CD4-positive, CD25-positive, alpha-beta regulatory T cell (primary cell): ENCODE results near the gene LFNG. TPM values are rescaled to one million over a fixed set of nuclear protein-coding genes. Genes with fewer than 3 reads are reported as not detected.

Experiments used
- ATAC-seq, 2 donors: fragments of 150-1000 bp; cut with Tn5 transposase; one replicate each; pipeline ENCODE4 v1.10.0; 2021; ENCODE audit warnings: low read depth in 2 of 2, moderate number of reproducible peaks in 2 of 2, moderate library complexity in 1 of 2
- DNase-seq, 3 donors: peaks; one replicate each; pipeline versions ENCODE4 v3.0.0 to v3.0.0-alpha.2; 2012 to 2022; ENCODE audit warnings: mixed read lengths in 1 of 3
- H3K27ac ChIP-seq: one replicate; pipeline ENCODE4 v1.7.0; 2013; ENCODE audit warnings: mild to moderate bottlenecking, low read length; ENCODE audit not compliant: insufficient read depth, poor library complexity, severe bottlenecking
- H3K27me3 ChIP-seq: one replicate; pipeline ENCODE4 v1.7.0; 2013; ENCODE audit warnings: low read length; ENCODE audit not compliant: control insufficient read depth, insufficient read depth
- H3K36me3 ChIP-seq: one replicate; pipeline ENCODE4 v1.7.0; 2013; ENCODE audit warnings: mild to moderate bottlenecking, low read length, moderate library complexity; ENCODE audit not compliant: control insufficient read depth, insufficient read depth
- H3K4me1 ChIP-seq: 2 replicates; pipeline ENCODE4 v1.7.0; 2013; ENCODE audit warnings: mild to moderate bottlenecking, low read length; ENCODE audit not compliant: insufficient read depth, control insufficient read depth, poor library complexity, severe bottlenecking
- H3K4me3 ChIP-seq: one replicate; pipeline ENCODE4 v1.7.0; 2013; ENCODE audit warnings: low read depth, mild to moderate bottlenecking, low read length, moderate library complexity
- H3K9me3 ChIP-seq, 2 experiments: 1 replicate in 1 of 2; 2 replicates in 1 of 2; pipeline ENCODE4 v1.7.0; 2013; ENCODE audit warnings: low read length in 2 of 2, mild to moderate bottlenecking in 1 of 2, moderate library complexity in 1 of 2; ENCODE audit not compliant: control insufficient read depth in 2 of 2
- H3K27ac Mint-ChIP-seq, 3 donors: one replicate each; pipeline ENCODE4 v1.8.0; 2020 to 2022; ENCODE audit warnings: mild to moderate bottlenecking in 3 of 3, mixed read lengths in 3 of 3, moderate library complexity in 2 of 3
- H3K27me3 Mint-ChIP-seq: one replicate; pipeline ENCODE4 v1.8.0; 2022; ENCODE audit warnings: mild to moderate bottlenecking, mixed read lengths
- H3K36me3 Mint-ChIP-seq: one replicate; pipeline ENCODE4 v1.8.0; 2020; ENCODE audit warnings: mixed read lengths
- H3K4me1 Mint-ChIP-seq, 4 donors: one replicate each; pipeline ENCODE4 v1.8.0; 2020 to 2022; ENCODE audit warnings: mixed read lengths in 4 of 4, mild to moderate bottlenecking in 1 of 4
- H3K4me3 Mint-ChIP-seq, 4 donors: one replicate each; pipeline ENCODE4 v1.8.0; 2020 to 2022; ENCODE audit warnings: mild to moderate bottlenecking in 4 of 4, mixed read lengths in 4 of 4, moderate library complexity in 3 of 4
- H3K9me3 Mint-ChIP-seq, 7 donors: one replicate each; pipeline ENCODE4 v1.8.0; 2020 to 2022; ENCODE audit warnings: mixed read lengths in 7 of 7, mild to moderate bottlenecking in 3 of 7, moderate library complexity in 2 of 7
- polyA plus RNA-seq, 4 donors: library from polyadenylated mRNA; unstranded; fragments of 300-500 nt; fragmentation: Illumina TruSeq; gene quantifications; one replicate each; pipeline ENCODE4 v1.2.3, GENCODE V29; 2021
- total RNA-seq: library from RNA; stranded (reverse); gene quantifications from one replicate; pipeline ENCODE4 v1.2.3, GENCODE V29; 2022

Gene LFNG
- total and polyA plus RNA-seq, 5 donors from 2014 or later, result 2.1 to 215 (median 3.3) TPM

DNA sequence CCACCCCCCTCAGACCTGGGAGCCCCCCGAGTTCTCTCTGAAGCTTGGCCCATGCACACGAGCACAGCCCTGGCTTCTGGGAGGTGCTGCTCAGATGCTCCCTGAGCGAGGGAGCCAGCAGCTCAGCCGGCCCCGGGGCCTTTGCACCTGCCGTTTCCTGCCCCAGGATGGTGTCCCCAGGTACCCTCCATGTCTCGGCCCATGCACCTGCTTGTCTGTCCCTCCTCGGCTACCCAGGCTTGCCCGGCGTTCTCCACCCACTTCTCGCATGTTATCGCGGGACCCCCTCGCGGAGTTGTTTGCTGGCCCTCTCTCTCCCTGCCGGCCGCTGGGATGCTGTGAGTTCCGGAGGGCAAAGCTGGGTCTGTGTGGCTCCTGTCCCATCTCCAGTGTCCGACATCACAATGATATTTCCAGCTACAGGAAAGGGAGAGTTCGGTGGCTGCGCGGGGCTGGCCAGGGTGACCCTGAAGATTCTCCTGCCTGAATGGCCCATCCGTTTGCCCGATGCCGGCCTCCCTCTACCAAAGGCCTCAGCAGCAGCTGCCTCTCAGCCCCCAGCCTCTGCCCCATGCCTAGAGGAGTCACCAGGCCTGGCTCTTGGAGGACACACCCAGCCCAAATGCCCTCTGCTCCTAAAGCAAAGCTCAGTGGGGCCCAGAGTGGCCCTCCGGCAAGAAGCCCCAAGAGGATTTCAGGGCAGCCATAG, 12.2 kb upstream of the LFNG start:
- H3K36me3 ChIP-seq, result no peaks in the 10 kb centered on the region
- H3K9me3 ChIP-seq, result no peaks in the 10 kb centered on the region
- peaks cover 4% of the 10 kb centered on the region for H3K27me3 Mint-ChIP-seq
- no peaks in the 10 kb centered on the region for H3K9me3 Mint-ChIP-seq
- peak overlapping the region in 2 of 3 donors; percentile 94 to 98 for H3K27ac Mint-ChIP-seq
- H3K27me3 ChIP-seq, result no peaks in the 10 kb centered on the region
- H3K27ac ChIP-seq, result peak overlapping the region; percentile 98
- peaks cover 0 to 42% (median 18%) of the 10 kb centered on the region in 4 donors for H3K4me1 Mint-ChIP-seq
- H3K36me3 Mint-ChIP-seq, result no peaks in the 10 kb centered on the region
- H3K4me1 ChIP-seq, result peaks cover 51% of the 10 kb centered on the region
- H3K4me3 ChIP-seq, result no peak overlapping the region
- ATAC-seq, result no peak
- no peak overlapping the region for H3K4me3 Mint-ChIP-seq
- no peak for DNase-seq

DNA sequence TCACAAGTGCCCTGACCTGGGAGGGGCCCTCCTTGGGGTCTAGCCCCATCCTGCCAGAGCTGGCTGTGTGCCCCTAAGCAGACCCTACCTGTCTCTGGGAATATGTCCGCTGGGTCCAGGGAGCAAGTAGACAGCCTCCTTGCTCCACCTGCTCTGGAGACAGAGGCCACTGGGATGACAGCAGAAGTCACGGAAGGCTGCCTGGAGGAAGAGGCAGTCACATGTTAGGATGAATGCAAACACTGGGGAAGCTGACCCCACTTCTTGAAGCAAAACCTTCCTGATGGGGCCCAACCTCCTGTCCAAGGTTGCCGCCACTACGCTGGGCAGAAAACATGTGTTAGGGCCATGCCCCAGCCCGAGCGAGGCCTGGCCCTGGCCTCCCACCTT, 11.7 kb upstream of the LFNG start:
- Histone ChIP-seq H3K4me1 (peaks cover 57% of the 10 kb centered on the region), H3K9me3 (no peaks in the 10 kb centered on the region), H3K4me3 (no peak overlapping the region), H3K27me3 (no peaks in the 10 kb centered on the region), H3K36me3 (no peaks in the 10 kb centered on the region), H3K27ac (peak overlapping the region; percentile 98)
- Mint-ChIP-seq H3K27ac (peak overlapping the region; percentile 94 to 98 (median 97)), H3K4me1 (peaks cover 0 to 42% (median 24%) of the 10 kb centered on the region in 4 donors), H3K36me3 (no peaks in the 10 kb centered on the region), H3K9me3 (no peaks in the 10 kb centered on the region), H3K4me3 (peak overlapping the region in 3 of 4 donors; percentile 87 to 93 (median 88)), H3K27me3 (peaks cover 4% of the 10 kb centered on the region)
- no peak for ATAC-seq
- no peak for DNase-seq

DNA sequence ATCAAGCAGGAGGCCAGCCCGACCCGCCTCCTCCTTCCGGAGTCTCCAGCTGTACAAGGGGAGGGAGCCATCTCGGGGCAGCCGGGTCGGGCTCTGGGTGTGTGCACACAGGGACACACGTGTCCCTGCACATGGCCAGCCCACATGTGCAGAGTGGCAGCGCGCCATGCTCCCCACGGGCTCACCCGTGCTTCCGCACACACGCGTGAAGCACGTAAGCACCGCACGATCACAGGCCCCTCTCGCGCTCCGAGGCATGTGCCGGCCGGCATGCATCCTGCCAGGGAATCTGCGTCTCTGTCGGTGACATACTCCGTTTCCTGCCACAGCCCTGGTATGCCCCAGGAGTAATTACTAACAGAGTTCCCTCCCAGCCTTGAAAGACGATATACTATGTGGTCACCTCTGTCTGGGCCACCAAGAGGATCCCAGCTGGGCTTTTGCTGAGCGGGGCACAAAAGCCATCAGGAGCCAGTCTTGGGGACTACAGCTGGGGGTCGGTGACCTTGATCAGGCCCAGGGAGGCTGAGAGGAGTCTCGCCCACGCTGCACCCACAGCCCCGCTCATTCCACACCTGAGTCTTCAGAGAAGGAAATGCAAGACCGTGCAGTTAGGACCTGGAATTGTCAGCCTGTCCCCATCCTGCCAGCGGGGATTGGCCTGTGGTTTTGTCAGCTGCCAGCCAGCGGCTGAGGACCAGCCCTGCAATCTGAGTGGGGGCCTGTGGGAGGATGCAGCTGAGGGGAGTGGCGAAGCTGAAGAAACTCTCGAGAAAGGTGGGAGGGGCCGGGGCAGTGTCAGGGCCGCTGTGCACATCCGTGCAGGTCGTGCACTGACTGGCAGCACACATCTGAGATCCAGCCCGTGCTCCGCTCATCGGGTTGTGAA, 11.0 kb upstream of the LFNG start:
- Histone ChIP-seq H3K9me3 (no peaks in the 10 kb centered on the region), H3K36me3 (no peaks in the 10 kb centered on the region), H3K4me1 (peaks cover 64% of the 10 kb centered on the region), H3K4me3 (peak overlapping the region; percentile 55), H3K27me3 (no peaks in the 10 kb centered on the region), H3K27ac (peak overlapping the region; percentile 98)
- H3K27me3 Mint-ChIP-seq, result peaks cover 4% of the 10 kb centered on the region
- H3K36me3 Mint-ChIP-seq, result no peaks in the 10 kb centered on the region
- H3K9me3 Mint-ChIP-seq, result no peaks in the 10 kb centered on the region
- H3K27ac Mint-ChIP-seq, result peak overlapping the region; percentile 94 to 98 (median 97)
- DNase-seq (peak; percentile 73 to 95 (median 87)), ATAC-seq (peak; percentile 70 to 72)
- H3K4me1 Mint-ChIP-seq, result peaks cover 0 to 42% (median 27%) of the 10 kb centered on the region in 4 donors
- H3K4me3 Mint-ChIP-seq, result peak overlapping the region in 3 of 4 donors; percentile 87 to 93 (median 88)

DNA sequence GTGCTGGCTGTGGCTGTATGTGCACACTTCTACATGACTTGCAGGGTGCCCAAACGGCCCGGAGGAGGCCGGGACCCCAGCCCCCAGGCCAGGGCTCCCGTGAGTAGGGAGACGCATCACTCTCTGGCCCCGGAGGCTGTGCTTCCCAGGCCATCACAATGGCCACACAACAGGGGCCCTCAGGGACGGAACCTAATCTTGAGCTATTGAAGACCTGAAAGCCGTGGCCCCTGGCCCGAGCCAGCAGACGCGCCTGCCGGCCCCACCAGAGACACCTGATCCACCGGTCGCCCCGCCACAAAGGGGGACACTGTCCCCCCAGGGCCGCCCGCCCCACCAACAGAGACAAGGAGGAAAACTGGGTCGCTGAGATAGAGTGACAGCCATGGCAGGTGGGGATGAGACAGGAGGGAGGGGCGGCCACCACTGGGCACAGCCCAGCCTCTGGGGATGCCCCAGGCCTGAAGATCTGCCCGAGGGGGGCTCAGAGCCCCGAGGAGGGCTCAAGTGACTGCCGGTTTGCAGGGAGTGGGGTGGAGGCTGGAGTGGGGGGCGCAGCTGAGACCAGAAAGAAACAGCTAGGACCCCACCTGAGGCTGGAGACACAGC, 10.2 kb upstream of the LFNG start:
- Histone ChIP-seq H3K9me3 (no peaks in the 10 kb centered on the region), H3K27ac (peak overlapping the region; percentile 98), H3K27me3 (no peaks in the 10 kb centered on the region), H3K36me3 (no peaks in the 10 kb centered on the region), H3K4me3 (peak overlapping the region; percentile 55), H3K4me1 (peaks cover 70% of the 10 kb centered on the region)
- DNase-seq (no peak), ATAC-seq (no peak)
- Mint-ChIP-seq H3K4me1 (peaks cover 0 to 42% (median 27%) of the 10 kb centered on the region in 4 donors), H3K27me3 (peaks cover 4% of the 10 kb centered on the region), H3K9me3 (no peaks in the 10 kb centered on the region), H3K36me3 (no peaks in the 10 kb centered on the region), H3K4me3 (peak overlapping the region in 3 of 4 donors; percentile 87 to 93 (median 88)), H3K27ac (peak overlapping the region; percentile 94 to 98 (median 97))

DNA sequence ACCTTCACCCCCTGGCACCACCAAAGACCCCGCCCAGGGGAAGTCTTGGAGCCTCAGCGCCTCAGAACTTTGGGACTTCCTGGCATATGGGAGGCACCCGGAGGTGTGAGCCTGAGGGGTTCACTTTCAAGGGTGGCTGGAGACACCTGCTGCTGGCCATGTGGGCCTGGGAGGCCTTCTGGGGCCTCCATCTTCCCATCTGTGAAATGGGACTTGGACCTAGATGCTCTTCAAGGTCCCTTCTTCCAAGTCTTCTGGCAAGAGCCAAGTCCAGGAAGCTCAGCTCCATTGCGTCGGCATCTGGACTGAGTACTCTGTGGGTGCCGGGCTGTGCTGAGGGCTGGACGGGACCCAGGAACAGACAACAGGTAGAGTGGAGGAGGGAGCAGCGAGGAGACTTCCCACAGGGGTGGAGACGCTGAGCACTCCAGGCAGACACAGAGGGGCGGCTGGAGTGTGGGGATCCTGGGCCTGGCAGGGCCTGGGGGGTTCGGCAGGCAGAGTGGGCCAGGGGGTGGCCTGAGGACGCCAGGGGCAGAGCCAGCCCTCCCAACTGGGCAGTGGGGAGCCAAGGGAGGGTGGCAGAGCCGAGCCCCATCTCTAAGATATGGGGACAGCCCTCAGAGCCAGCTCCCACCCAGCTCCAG, 9.3 kb upstream of the LFNG start:
- Mint-ChIP-seq H3K27me3 (peaks cover 4% of the 10 kb centered on the region), H3K4me1 (peaks cover 0 to 42% (median 27%) of the 10 kb centered on the region in 4 donors), H3K4me3 (peak overlapping the region in 3 of 4 donors; percentile 84 to 95 (median 88)), H3K36me3 (no peaks in the 10 kb centered on the region), H3K27ac (peak overlapping the region; percentile 94 to 98 (median 97)), H3K9me3 (no peaks in the 10 kb centered on the region)
- Histone ChIP-seq H3K9me3 (no peaks in the 10 kb centered on the region), H3K36me3 (no peaks in the 10 kb centered on the region), H3K4me1 (peaks cover 70% of the 10 kb centered on the region), H3K27me3 (no peaks in the 10 kb centered on the region), H3K27ac (peak overlapping the region; percentile 98), H3K4me3 (no peak overlapping the region)
- ATAC-seq (no peak), DNase-seq (no peak)

DNA sequence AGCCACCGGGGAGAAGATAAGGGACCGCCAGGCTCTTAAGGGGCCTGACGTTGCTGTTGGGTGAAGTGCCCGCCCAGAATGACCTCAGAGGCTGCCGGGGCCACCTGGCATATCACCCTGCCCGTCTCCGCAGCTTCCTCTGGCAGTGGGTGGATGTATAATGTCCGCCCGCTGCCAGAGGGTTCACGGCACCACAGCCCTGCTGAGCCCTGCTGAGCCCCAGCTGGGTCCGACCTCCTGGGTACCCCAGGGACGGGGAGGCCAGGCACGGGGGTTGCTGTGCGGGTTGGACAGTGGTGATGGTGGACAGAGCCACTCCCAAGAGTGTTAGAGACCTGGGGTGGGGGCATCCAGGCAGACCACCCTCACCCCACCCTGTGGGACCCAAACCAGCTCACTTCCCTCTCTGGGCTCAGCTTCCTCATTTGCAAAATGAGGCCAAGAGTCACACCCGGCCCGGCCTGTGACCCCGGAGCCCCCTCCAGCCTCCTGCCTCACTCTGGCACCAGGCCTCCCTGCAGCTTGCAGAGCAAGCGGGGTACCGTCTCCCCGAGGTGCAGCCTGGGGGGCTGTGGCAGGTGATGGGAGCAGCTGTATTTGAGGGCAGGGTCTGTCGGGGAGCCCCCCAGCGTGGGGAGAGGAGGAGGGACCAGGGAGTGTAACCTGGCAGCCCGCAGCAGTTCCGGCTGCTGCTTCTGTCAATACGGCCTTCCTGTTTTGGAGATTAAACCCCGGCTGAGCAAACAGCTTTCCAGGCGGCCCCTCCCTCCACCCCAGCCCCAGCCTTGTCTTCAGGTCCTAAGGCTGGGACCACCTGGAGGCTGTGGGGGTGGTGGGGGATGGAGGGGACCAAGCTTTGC, 8.4 kb upstream of the LFNG start:
- Histone ChIP-seq H3K36me3 (no peaks in the 10 kb centered on the region), H3K27ac (peak overlapping the region; percentile 98), H3K27me3 (no peaks in the 10 kb centered on the region), H3K4me1 (peaks cover 70% of the 10 kb centered on the region), H3K4me3 (no peak overlapping the region), H3K9me3 (no peaks in the 10 kb centered on the region)
- H3K4me1 Mint-ChIP-seq, result peaks cover 0 to 42% (median 27%) of the 10 kb centered on the region in 4 donors
- H3K9me3 Mint-ChIP-seq, result no peaks in the 10 kb centered on the region
- peaks cover 4% of the 10 kb centered on the region for H3K27me3 Mint-ChIP-seq
- H3K36me3 Mint-ChIP-seq, result no peaks in the 10 kb centered on the region
- peak; percentile 57 to 67 for ATAC-seq
- peak overlapping the region in 3 of 4 donors; percentile 84 to 95 (median 88) for H3K4me3 Mint-ChIP-seq
- peak overlapping the region; percentile 94 to 98 (median 97) for H3K27ac Mint-ChIP-seq
- peak; percentile 60 to 94 (median 79) for DNase-seq
